ENCODE data around the gene SYNE1.
"Not testable (repeated sequence)": the region's sequence is repeated elsewhere in the genome, so short reads cannot be mapped to it uniquely, and the experiment has no call there.

The SYNE1 gene

DNA sequence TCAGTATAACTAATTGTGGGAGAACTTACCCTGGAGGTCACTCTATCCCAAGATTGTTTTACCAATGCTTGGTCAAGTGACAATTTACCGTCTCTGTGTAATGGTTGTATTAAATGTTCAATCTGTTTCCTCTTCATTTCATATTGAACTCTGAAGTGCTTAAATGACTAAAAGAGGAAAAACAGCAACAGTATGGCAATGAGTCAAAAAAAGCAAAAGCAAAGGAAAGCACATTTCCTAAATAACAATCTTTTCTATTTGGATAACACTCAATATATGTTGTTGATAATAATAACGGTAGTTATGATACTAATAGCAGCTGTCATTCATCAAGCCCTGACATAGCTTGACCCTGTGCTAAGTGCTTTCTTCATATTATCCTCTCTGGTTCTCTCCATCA lies 152.4 kb downstream of the SYNE1 start:
- no peak for DNase-seq

DNA sequence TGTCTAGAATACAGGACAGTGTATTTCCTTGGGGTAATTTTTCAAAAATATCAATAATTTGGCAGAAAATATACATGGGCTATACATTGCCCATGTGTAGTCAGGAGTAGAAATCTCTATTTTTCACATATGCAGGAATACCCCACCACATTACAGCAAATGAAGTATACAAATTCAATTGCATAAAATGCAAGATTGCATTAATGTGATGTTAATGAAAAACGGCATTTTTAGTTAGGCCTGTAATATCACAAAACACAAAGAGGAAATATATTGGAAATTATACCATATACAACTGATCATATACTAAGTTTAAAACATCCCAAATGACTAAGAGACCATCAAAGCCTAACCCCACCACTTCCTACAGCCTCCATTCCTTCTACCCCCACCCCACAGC lies 154.9 kb downstream of the SYNE1 start:
- DNase-seq, result no peak

DNA sequence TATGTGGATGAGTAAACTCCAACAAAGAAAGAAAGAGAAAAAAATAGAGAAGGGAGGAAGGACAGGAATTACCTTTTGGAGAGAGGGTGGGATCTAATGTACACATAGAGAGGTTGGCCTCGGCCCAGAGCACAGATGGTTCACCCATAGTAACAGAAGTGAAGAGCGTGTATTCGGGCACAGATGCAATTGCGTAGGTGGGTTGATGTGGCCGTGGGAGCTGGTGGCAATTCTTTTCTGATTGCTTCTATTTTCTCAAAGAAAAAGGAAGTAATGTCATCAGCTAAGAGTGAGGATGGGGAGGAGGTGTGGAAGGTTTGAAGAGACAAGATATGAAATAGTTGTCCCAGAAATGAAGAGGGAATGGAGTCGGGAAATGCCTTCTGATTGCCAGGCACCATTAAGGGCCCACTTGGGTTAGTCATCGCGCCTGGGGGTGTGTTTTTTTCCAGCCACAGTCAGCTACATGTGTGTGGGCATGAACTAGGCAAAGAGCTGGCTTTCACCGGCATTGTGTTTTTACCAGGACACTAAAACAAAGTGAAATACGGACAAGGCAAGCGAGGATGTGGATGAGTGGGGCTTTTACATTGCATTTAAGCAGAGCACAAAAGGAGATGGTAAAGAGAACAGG lies 158.7 kb downstream of the SYNE1 start:
- DNase-seq, result no peak

DNA sequence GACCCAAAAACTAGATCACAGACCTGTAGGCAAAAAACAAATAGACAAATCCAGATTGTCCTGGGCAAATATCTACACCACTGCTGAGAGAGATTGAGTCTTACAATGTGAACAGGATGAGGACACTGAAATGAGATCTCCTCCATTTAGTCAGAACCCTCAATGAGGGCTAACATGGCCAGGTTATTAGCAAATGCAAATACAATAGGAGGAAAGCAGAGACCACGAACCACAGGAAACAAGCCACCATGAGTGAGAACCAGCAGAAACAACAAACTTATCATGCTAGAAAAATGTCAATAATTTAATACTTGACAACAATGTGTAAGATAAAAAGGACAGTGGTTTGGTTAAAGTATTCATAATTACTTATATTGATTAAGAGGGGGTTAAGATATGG lies 162.8 kb downstream of the SYNE1 start:
- DNase-seq, result no peak

DNA sequence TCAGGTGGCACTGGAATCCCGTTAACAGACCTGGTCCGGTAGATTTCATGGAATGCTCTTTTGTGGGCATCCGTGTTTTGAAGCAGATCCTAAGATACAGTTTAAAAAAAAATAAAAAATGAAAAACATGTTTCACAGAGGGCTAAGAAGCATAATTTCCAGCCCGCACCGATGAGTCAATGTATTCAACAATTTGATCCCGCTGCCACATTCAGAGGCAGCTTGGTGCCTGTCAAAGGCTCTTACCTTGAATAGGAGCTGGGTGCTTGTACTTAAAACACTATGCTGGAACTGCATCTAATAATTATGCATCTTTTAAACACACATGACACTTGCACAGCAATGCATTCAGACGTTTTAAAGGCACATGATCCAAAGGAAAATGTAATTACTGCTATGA lies 164.8 kb downstream of the SYNE1 start:
- DNase-seq, result no peak

DNA sequence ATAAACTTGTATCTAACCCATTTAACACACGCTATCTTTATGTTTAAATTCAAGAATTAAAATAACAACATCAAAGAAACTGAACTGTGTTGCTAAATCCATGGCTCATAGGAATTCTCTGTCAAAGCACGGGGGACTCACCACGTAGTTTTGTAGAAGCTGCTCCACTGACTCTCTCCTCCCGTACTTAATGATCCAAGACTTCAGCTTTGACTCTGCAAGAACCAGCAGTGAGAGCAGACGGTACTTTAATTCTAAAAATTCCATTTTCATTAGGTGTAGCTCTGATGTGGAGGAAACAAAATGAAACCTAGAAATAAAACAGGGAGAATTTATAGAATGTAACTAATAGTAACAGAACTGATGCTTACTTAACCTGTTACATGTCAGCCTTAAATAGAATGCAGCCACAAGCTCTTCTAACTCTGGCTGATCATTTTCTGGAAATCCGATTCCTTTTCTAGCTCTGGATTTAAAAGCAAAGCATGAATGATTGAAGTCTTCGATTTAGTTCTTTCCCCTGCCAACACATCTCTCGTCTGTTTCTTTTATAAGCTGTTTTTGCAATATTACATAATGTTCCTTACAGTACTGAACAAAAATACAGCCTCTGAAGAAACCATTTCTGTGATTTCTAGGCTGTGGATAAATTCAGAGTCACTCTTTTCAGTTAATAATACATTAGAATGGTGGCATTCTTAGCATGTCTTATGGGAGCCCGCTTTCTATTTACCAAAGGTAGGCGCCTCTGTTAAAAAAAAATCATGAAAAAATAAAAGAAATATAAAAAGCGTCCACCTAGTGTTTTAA lies 165.5 kb downstream of the SYNE1 start:
- DNase-seq, result no peak

DNA sequence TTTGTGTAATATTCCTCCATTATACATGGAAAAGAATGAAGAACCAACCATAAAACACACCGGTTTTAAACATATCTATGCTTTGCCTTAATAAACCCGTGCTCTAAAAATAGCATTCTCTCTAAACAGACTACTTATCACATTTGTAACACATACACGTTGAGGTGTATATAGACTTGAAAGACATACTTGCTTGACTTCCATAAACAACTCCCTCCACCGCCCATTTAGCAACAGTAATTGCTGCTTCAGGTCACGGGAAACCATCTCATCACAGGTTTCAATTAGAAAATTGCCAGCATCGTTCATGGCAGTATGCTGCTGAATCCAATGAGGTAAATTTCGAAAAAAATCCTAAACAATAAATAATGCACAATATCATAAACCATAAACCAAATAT lies 174.0 kb downstream of the SYNE1 start:
- DNase-seq, result no peak

DNA sequence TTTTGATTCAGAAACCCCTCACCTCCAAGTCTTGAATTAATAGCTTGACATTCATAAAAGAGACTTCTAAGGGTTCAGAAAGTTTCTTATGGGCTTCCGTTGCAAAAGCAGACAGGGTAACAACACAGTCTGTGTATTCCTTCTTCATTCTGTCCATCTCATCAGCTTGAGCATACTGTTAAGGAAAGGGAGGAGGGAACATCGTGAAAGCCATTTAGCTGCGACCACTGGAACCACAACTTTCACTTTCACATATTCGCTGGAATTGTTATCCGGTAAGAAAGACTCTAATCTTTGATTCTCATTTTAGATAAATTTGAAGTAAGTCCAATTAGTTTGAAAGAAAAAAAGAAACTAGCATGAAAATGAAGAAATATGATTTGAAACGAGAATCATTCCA lies 174.4 kb downstream of the SYNE1 start:
- no peak for DNase-seq

DNA sequence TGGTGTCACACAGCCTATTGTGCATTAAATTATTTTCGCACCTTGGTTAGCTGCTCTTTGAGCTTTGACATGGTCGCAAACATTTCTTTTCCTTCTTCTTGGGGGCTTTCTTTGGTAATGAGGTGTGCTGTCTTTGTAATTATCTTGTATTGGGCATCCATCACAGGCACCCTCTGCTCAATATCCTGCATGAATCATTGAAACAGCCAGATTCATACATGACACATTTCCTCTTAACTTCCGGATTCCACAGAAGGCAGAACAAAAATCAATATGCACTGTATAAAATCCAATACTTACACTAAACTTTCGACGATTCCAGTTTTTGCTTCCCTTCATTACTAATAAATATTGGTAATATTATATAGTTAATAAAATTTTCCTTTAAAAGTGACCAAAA lies 175.6 kb downstream of the SYNE1 start:
- no peak for DNase-seq

DNA sequence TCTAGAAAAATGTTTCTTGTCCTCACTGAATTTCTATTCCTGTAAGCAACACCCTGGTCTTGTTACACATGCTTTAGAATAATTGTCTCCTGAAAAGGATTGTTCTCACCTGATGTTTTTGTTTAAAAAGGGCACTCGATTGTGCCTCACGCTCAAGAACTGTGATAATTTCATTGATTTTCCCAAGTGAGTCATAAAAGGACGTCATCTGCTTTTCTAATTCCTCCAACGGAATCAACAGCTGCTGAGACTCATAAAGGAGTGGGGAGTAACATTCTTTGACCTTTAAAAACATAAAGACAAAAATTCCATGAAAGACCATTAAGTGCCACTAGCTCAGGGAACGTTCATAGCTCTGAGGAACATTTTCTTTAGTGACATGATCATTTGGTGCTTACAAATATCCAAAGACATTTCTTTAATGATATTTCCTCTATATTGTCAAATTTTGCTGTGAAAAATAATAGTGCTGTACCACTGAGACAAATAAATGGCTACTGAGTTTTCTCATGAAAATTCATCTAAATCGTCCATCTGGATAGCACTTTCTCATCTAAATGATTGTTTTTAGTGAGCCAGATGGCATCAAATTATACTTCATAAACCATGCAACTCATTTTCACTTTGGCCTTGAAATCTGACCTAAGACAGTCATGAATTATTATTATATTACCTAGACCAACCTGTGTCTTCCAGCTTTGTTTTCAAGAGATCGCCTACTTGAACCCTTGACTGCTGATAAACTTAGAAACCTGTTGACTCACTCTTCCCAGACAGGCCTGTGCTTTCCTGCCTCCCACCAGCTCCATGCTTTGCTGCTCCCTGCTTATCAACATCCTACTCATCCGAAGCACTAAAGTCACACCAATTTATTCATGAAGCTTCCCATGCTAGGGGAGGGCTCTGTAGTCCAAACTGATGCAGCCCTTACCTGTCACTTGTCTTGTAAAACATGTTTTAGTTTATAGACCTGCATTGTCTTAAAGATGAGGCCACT lies 178.2 kb downstream of the SYNE1 start:
- no peak for DNase-seq

DNA sequence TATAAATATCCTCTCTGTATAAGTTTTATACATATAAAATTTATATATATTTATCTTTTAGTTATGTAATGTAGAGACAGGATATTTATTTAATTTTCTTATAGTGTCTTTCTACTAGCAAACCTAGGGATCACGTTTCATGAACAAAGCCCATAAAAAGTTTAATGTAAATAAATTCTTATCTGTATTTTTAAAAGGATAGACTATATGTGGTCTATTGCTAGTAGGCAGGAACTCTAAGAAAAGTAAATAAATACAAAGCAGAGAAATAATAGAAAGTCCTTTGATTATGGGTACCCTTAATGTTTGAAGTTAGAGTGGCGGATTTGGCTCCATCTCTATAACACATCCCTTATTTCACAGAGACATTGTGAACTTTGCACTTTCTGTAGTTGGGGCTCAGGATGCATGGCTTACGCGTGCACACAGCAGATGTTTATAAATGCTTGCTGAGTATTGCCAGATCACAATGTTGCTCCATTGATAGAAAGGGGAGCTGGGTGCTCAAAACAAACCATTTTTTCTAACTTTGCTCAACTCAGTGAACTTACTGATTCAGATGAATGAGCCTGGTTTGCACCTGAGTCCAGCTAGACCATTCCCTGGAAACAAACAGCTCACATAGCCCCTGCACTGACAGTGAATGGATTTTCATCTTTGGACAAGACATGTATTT lies 179.1 kb downstream of the SYNE1 start:
- DNase-seq, result no peak

DNA sequence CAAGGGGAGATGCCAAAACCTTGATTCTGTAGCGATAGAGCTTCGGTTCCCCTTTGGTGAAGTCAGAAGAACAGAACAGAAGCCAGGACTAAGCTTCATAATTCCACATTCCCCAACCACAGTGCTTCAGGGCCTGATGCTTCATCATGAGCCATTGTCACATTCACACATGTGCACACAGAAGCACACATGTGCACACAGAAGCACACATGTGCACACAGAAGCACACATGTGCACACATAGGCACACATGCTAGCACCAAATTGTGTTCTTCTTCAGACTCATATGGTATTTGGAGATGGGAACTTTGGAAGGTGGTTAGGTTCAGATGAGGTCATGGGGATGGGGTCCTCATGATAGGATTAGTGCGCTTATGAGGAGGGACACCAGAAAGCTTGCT lies 183.2 kb downstream of the SYNE1 start:
- DNase-seq, result no peak

DNA sequence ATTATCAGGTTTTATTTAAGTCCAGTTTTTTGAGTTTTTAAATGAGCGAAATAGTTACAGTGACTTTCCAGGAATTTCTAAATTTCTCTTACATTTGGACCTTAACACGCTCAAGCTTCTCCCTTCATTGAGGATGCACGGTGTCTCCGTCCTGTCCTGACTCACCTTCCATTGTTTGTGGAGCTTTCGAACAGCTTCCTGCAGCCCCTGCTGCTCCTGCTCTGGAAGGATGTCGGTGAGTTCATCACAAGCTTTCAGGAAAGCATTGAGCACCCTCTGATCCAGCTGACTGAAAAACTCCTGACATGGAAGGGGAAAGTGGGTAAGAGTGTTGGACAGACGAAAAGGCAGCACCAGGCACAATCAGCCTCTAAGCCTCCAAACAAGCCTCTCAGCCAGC lies 183.7 kb downstream of the SYNE1 start:
- no peak for DNase-seq

DNA sequence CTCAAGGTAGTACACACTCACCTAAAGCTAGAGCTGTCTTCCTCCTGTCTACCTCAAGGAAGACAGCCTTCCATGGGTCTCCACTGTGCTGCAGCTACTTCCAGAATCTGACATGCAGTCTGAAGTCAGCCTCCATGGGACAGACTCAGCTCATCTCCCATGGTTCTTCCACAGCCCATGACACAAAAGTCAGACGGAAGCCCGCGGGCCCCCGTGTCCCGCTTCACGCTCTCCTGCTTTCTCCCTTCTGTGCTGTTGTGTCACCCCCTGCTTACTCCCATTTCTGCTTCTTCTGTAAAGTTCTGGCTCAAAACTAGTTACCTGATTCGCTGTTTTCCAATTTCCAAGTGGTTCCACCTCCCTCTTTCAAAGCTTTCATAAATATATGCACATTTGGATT lies 184.5 kb downstream of the SYNE1 start:
- DNase-seq, result no peak

DNA sequence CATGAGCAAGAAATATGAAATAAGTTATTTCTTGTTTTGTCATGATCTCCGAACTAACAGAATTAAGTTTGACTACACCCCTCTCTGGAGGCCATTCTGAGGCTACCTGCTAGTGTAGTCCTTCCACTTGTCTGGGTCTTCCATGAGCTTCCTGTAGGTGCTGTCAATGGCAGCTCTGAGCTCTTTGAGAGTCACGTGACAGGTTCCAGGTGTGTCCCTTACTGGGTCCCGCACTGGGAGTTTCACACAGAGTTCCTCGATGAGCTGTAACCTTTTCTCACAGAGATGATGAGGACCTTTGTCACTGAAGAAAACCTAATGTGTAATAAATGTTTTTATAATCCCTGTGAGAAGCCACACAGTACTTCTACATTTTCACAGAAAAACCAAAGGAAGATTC lies 186.6 kb downstream of the SYNE1 start:
- no peak for DNase-seq

DNA sequence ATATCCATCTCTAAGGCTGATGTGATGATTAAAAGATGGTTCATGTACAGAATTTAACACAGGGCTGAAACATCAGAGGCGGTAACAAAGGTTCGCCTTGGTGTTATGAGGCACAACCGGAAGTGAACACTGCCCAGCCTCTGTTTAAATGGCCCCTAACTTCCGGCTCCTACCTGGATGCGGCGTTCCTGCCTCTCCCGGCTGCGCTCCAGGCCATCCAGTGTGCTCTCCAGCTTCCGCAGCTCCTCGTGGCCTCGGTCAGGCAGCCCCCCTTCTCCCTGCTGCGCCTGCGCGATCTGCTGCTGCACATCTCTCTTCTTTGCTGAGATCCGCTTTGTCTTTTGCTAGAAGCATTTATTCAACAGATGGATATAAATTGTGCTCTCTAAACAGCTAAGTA lies 195.3 kb downstream of the SYNE1 start:
- DNase-seq, result no peak

DNA sequence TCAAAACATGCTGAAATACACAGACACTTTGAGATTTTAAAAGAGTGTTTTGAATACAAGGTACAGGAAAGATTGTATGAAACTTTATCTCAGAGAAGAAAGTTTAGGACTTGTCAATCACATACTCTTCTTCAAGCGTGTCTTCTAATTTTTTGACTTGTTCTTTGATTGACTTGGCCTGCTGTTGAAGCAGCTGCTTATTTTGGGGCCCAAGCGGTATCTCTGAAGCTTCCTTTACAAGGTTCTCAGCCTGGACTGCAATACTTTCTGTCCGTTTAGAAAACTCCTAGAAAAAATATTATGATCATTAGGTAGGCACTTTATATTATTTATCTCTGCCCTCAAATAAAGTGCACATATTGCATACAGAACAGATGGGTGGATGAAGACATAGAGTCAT lies 201.3 kb downstream of the SYNE1 start:
- no peak for DNase-seq

DNA sequence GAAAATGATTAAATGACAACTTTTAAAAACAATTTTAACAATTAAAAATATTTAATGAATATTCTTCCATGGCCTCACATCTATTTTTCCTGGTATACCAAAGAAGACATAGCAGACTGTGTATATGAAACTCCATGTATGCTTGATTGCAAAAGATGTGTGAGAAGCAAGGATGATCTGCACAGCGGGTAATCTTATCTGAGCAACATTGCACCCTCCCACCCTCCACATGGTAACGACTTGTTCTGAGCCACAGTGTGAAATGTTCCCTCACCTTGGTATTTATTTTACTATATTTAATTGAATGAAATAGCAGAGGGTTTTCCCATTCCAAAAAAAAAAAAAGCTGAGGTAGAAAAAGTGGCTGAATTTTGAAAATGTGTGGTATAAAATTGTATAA lies 204.4 kb downstream of the SYNE1 start:
- no peak for DNase-seq

DNA sequence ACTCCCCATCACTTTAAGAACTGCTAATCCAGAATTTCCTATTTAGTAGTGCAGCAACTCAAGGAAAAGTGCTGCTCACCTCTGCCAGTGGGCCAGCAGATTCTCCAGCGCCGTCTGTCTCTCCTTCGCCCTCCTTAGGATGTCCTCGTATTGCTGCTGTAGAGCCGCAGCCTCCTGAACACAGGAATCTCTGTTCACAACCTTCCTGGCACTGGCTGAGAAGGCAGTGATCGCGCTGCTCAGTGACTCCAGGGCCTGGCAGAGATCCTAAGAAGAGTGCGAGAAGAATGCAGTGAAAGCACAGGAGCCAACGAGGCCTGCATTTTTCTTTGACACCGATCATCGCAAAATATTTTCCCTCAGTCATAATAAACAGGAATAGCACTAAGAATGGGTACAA lies 209.0 kb downstream of the SYNE1 start:
- no peak for DNase-seq

DNA sequence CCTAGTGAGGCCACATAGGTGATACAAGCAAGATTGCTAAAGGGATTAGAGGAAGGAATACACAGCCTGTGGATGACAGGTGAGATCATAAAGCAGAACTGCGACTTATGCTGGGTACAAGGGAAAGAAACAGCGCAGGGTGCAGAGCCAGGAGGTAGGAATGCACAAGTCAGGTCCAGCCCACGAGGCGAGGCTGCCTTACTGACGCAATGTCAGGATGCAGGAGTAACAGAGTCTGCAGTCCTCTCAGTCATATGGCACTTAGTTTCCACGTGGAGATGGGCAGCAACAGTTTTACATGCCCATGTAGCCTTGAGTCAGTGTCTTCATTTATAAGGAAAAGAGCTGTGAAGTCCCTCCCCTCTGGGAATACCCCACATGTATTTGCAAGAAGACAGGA lies 210.9 kb downstream of the SYNE1 start:
- no peak for DNase-seq

DNA sequence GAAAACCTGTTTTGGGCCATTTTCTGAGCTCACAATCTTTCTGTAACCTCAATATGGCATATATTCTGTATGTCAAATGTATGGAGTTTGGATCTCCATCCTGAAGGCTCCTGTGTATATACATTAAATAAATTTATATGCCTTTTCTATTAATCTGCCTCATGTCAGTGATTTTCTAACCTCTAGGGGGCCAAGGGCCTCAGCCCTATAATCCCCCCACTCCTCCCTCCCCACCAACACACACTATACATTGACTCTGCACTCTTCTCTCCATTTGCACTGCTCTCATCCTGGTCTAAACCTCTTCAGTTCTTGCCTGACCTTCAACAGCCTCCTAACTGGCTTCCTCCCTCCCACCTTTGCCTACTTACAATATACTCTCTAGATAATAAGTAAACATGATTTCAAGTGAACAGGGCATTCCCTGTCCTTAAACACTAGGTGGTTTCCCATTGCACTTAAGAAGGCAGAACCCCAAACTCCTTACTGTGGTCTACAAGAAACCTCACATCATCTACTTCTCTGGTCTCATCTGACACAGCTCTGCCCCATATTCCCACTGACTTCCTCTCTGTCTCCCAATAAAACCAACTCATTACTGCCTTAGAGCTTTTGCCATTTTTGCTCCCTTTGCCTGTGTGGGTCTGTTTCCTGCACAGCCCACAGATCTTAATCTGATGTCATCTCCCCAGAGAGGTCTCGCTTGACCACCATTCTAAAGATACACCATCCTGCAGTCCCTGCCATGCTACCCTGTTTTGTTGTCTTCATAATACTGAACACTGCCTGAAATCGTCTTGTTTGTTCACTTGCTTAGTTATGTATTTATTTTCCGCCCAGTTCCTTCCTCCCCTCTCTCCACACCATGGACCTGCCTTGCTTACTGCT lies 213.7 kb downstream of the SYNE1 start:
- DNase-seq, result no peak

DNA sequence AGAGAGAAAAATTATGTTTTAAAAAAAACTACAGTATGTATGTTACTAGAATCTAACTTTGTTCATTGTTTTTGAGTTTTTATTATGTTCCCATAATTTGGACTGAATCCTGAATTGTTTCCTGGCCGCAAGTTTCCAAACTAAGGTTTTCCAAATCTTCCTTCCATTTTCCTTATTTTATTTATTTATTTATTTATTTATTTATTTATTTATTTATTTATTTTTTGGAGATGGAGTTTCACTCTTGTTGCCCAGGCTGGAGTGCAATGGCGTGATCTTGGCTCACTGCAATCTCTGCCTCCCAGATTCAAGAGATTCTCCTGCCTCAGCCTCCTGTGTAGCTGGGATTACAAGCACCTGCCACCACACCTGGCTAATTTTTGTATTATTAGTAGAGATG lies 215.7 kb downstream of the SYNE1 start:
- not testable (repeated sequence) for DNase-seq

Measured in stimulated activated CD4-positive, alpha-beta T cell treated with anti-CD3 and anti-CD28 coated beads, Interleukin-2, amount 100 ng/mL, for 24 hours (primary cell).